ENCODE data around the gene MLXIP. TPM values are rescaled to one million over a fixed set of nuclear protein-coding genes. Genes with fewer than 3 reads are reported as not detected.
A peak's percentile ranks its signal among the peaks of the same experiment; 100 is the strongest.

Gene MLXIP
- polyA plus RNA-seq, 1 experiment: 5.8 TPM

DNA sequence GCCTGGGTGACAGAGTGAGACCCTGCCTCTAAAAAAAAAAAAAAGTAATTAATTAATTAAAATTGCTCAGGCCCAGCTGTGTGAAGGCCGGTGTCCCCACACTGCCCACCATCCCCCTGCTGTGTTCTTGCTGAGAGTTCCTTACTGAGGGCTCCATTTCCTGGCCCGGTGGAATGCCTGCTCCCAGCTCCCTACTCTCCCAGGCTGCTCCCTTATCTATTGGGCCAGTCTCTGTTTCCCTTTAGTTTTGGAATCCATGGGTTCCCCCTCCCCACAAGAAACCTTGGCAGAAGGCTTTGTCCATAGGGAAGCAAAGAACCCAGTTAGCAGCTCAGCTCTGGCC lies 19.0 kb downstream of the MLXIP start:
- no peak for DNase-seq (ENCODE audit: low read depth, low spot score)
- peak overlapping the region; percentile 52 for H3K27ac ChIP-seq (ENCODE audit: low read depth, low read length)
- CTCF ChIA-PET: interaction anchor here (0.7 to 1.9 kb wide), 4 partner anchors 25 to 46 kb away, joined by 4 to 11 read pairs (median 6); no protein-coding TSS in a partner anchor

DNA sequence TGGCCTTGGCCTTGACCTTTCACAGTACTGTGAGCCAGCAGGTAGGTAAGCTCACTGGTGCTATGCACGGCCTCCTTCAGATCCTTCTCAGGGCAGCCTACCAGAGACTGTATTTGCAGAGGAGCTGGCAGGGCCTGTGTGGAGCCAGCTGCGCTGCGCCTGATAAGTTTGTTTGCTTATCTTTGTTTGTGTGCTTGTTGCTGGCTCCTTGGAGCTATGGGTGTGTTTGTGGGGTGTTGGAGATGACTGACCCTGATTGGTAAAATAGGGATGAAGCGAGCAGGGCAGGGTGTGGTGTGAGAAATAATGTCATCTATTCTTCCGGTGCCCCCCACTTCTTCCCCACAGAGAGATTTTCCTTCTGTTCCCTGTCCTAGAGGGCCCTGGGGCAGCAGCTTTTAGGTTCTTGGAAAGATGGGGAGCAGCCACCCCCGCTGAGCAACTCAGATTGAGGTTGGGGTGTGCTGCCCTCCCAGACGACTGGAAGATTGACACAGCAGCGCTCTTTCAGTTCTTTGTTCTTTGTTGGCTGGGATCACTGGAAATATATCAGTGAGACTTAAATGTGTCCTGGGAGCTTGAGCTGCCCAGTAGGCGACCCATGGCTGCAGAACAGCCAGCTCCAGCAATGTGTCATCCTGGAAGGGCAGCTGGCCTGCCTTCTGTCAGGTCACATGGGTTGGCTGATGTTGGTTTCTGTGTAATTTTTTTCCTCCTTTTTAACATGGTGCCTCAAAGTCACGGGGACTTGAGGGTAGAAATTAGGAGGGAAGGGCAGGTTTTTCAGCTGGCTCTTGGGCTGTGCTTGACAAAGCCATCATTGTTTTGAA lies 19.6 kb downstream of the MLXIP start:
- Histone ChIP-seq H3K9me3 (ENCODE audit: control insufficient read depth, insufficient read depth, low read length) (no peaks in the 10 kb centered on the region), H3K4me3 (ENCODE audit: low read depth, low read length) (no peak overlapping the region), H3K27me3 (ENCODE audit: control insufficient read depth, insufficient read depth, low read length) (no peaks in the 10 kb centered on the region), H3K27ac (ENCODE audit: low read depth, low read length) (peak overlapping the region; percentile 52)
- CTCF ChIA-PET: interaction anchor here (0.7 to 1.9 kb wide), 4 partner anchors 25 to 46 kb away, joined by 4 to 11 read pairs (median 6); no protein-coding TSS in a partner anchor
- POLR2A ChIA-PET: interaction anchor here (1.3 to 2.9 kb wide), 3 partner anchors 9 to 20 kb away, joined by 3 to 34 read pairs (median 8); partner anchors contain the start of gene MLXIP
- TF ChIP-seq, protein P1, sequence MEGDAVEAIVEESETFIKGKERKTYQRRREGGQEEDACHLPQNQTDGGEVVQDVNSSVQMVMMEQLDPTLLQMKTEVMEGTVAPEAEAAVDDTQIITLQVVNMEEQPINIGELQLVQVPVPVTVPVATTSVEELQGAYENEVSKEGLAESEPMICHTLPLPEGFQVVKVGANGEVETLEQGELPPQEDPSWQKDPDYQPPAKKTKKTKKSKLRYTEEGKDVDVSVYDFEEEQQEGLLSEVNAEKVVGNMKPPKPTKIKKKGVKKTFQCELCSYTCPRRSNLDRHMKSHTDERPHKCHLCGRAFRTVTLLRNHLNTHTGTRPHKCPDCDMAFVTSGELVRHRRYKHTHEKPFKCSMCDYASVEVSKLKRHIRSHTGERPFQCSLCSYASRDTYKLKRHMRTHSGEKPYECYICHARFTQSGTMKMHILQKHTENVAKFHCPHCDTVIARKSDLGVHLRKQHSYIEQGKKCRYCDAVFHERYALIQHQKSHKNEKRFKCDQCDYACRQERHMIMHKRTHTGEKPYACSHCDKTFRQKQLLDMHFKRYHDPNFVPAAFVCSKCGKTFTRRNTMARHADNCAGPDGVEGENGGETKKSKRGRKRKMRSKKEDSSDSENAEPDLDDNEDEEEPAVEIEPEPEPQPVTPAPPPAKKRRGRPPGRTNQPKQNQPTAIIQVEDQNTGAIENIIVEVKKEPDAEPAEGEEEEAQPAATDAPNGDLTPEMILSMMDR (IDR thresholded peaks at IDR 0.05; ENCODE audit: low read depth, low read length): no peak
- no peak for DNase-seq (ENCODE audit: low read depth, low spot score)

More for the DNA sequence above, 19.0 kb downstream of the MLXIP start:
- no peaks in the 10 kb centered on the region for H3K9me3 ChIP-seq (ENCODE audit: control insufficient read depth, insufficient read depth, low read length)
- no peak overlapping the region for H3K4me3 ChIP-seq (ENCODE audit: low read depth, low read length)
- no peaks in the 10 kb centered on the region for H3K27me3 ChIP-seq (ENCODE audit: control insufficient read depth, insufficient read depth, low read length)
- TF ChIP-seq, protein P1 (IDR thresholded peaks at IDR 0.05; ENCODE audit: low read depth, low read length): no peak
- POLR2A ChIA-PET: interaction anchor here (1.3 to 2.9 kb wide), 5 partner anchors 9 to 19 kb away, joined by 3 to 34 read pairs (median 8); partner anchors contain the start of gene MLXIP

DNA sequence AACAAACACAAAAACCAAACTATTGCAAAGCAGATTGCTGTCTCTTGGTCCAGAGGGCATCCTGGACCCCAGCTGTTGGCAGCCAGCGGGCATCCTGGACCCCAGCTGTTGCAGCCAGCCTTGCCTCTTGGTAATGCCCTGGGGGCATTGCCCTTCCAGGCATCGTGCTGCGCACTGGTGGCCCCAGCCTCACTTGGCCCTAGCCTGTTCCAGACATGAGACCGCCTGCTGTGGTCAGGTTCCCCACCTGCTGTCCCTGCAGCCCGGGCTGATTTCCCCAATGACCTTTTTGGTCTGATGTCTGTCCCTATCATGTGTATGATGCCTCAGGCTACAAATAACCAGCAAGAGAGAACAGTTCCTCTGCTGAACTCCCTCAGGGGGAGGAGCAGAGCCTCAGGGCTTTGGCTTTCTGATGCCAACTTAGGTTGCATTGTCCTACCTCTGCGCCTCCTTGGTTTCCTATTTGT lies 20.8 kb downstream of the MLXIP start:
- ChIA-PET CTCF (interaction anchor here (0.7 to 1.4 kb wide), 2 partner anchors 24 to 117 kb away, joined by 3 to 8 read pairs; no protein-coding TSS in a partner anchor), POLR2A (no interaction called here)
- no peak overlapping the region for H3K27ac ChIP-seq (ENCODE audit: low read depth, low read length)

DNA sequence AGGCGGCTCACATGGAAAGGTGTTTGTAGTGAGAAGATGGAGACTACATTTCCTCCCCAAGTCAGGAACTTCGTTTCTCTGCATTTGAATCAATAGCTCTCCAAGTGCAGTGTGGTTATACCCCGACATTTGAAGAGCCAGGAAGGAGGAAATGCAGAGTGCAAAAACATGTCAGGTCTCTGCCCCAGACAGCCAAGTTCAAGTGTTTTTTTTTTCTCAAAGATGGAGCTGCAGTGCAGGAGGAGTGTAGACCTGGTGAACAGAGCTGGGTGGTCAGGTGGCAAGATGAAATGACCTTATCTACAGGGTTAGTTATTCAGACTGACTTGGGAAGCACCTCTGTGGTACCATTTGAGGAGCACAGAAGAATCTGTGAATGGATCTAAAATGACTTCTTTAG lies 21.3 kb downstream of the MLXIP start:
- no peaks in the 10 kb centered on the region for H3K9me3 ChIP-seq (ENCODE audit: control insufficient read depth, insufficient read depth, low read length)
- no peak for DNase-seq (ENCODE audit: low read depth, low spot score)
- TF ChIP-seq, protein P1 (IDR thresholded peaks at IDR 0.05; ENCODE audit: low read depth, low read length): no peak
- H3K27me3 ChIP-seq (ENCODE audit: control insufficient read depth, insufficient read depth, low read length): no peaks in the 10 kb centered on the region
- CTCF ChIA-PET: interaction anchor here (0.7 to 1.4 kb wide), 4 partner anchors 23 to 116 kb away, joined by 3 to 8 read pairs (median 4); no protein-coding TSS in a partner anchor
- POLR2A ChIA-PET: no interaction called here
- no peak overlapping the region for H3K4me3 ChIP-seq (ENCODE audit: low read depth, low read length)
- H3K27ac ChIP-seq (ENCODE audit: low read depth, low read length): no peak overlapping the region

More for the DNA sequence above, 20.8 kb downstream of the MLXIP start:
- TF ChIP-seq, protein P1 (IDR thresholded peaks at IDR 0.05; ENCODE audit: low read depth, low read length): no peak
- Histone ChIP-seq H3K27me3 (ENCODE audit: control insufficient read depth, insufficient read depth, low read length) (no peaks in the 10 kb centered on the region), H3K9me3 (ENCODE audit: control insufficient read depth, insufficient read depth, low read length) (no peaks in the 10 kb centered on the region), H3K4me3 (ENCODE audit: low read depth, low read length) (no peak overlapping the region)
- no peak for DNase-seq (ENCODE audit: low read depth, low spot score)

DNA sequence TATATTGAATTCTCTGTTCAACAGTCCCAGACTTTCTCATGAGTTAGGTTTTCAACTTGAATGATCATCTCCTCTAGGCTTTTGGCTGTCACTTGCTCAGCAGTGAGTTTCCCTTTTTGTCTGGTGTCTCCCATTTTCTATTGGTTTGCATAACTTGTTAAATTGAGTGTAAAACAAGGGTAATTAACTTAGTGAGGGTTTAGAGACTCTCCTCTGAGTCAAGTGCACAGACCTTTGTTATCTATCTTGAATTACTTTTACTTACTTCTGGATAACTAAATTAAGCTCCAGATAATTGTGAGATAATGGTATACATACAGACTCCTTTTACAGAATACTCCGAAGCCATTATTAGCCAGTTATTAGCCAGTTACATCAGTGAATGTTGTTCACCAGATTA lies 22.0 kb downstream of the MLXIP start:
- TF ChIP-seq, protein P1 (IDR thresholded peaks at IDR 0.05; ENCODE audit: low read depth, low read length): no peak
- no peaks in the 10 kb centered on the region for H3K27me3 ChIP-seq (ENCODE audit: control insufficient read depth, insufficient read depth, low read length)
- no peak overlapping the region for H3K27ac ChIP-seq (ENCODE audit: low read depth, low read length)
- H3K4me3 ChIP-seq (ENCODE audit: low read depth, low read length): no peak overlapping the region
- no peaks in the 10 kb centered on the region for H3K9me3 ChIP-seq (ENCODE audit: control insufficient read depth, insufficient read depth, low read length)
- no peak for DNase-seq (ENCODE audit: low read depth, low spot score)
- POLR2A ChIA-PET: no interaction called here
- CTCF ChIA-PET: interaction anchor here (1.0 to 1.4 kb wide), 3 partner anchors 23 to 90 kb away, joined by 3 to 8 read pairs (median 5); no protein-coding TSS in a partner anchor
